Dedifferentiated amniotic fluid mesenchymal stem cell (primary cell): ENCODE measurements around the gene OR10J4.
"Not testable (repeated sequence)": the region's sequence is repeated elsewhere in the genome, so short reads cannot be mapped to it uniquely, and the experiment has no call there.

Experiments used
- DNase-seq: peaks from one replicate; pipeline ENCODE4 v3.0.0-alpha.2; 2016; ENCODE audit errors: extremely low spot score

Gene OR10J4

GRCh38 chr1:159431904-159432303 is at the start of gene OR10J4:
Gene OR10J4 (plus strand): TSS chr1:159432204.
- no peak for DNase-seq

- no peak for DNase-seq
Observed at GRCh38 chr1:159406821-159407220, 25.2 kb upstream of the OR10J4 start.

GRCh38 chr1:159408862-159409400 is 23.1 kb upstream of the OR10J4 start:
- DNase-seq, result no peak

GRCh38 chr1:159421821-159422220 is 10.2 kb upstream of the OR10J4 start:
- no peak for DNase-seq

- no peak for DNase-seq
Observed at GRCh38 chr1:159428536-159428935, 3.5 kb upstream of the OR10J4 start.

GRCh38 chr1:159429074-159429861 is 2.7 kb upstream of the OR10J4 start:
- DNase-seq, result peak; percentile 67

- DNase-seq, result no peak
Observed at GRCh38 chr1:159430985-159431384, 1.0 kb upstream of the OR10J4 start.

- no peak for DNase-seq
Observed at GRCh38 chr1:159436469-159436868, 4.5 kb downstream of the OR10J4 start.

- DNase-seq, result no peak
Observed at GRCh38 chr1:159439422-159439821, 7.4 kb downstream of the OR10J4 start, which contains the start of gene OR10J1. Gene OR10J1 (plus strand): TSS chr1:159439722. CDS start chr1:159439792, 70 bp downstream.

GRCh38 chr1:159441360-159441759 is 9.4 kb downstream of the OR10J4 start:
- no peak for DNase-seq

- DNase-seq, result no peak
Observed at GRCh38 chr1:159442428-159442827, 10.4 kb downstream of the OR10J4 start.

GRCh38 chr1:159443066-159443750 is 11.2 kb downstream of the OR10J4 start:
- no peak for DNase-seq

- no peak for DNase-seq
Observed at GRCh38 chr1:159444511-159444910, 12.5 kb downstream of the OR10J4 start.

GRCh38 chr1:159448181-159448580 is 16.2 kb downstream of the OR10J4 start:
- no peak for DNase-seq

GRCh38 chr1:159449605-159450004 is 17.6 kb downstream of the OR10J4 start:
- DNase-seq, result not testable (repeated sequence)

- DNase-seq, result no peak
Observed at GRCh38 chr1:159459551-159459950, 27.5 kb downstream of the OR10J4 start.

- DNase-seq, result no peak
Observed at GRCh38 chr1:159465191-159465603, 33.2 kb downstream of the OR10J4 start.

GRCh38 chr1:159468321-159468720 is 36.3 kb downstream of the OR10J4 start:
- no peak for DNase-seq

- DNase-seq, result no peak
Observed at GRCh38 chr1:159469921-159470533, 38.0 kb downstream of the OR10J4 start.

GRCh38 chr1:159473335-159473734 is 41.3 kb downstream of the OR10J4 start:
- no peak for DNase-seq

- no peak for DNase-seq
Observed at GRCh38 chr1:159474926-159475325, 42.9 kb downstream of the OR10J4 start.
